ENCODE data around the gene ADISSP.

DNA sequence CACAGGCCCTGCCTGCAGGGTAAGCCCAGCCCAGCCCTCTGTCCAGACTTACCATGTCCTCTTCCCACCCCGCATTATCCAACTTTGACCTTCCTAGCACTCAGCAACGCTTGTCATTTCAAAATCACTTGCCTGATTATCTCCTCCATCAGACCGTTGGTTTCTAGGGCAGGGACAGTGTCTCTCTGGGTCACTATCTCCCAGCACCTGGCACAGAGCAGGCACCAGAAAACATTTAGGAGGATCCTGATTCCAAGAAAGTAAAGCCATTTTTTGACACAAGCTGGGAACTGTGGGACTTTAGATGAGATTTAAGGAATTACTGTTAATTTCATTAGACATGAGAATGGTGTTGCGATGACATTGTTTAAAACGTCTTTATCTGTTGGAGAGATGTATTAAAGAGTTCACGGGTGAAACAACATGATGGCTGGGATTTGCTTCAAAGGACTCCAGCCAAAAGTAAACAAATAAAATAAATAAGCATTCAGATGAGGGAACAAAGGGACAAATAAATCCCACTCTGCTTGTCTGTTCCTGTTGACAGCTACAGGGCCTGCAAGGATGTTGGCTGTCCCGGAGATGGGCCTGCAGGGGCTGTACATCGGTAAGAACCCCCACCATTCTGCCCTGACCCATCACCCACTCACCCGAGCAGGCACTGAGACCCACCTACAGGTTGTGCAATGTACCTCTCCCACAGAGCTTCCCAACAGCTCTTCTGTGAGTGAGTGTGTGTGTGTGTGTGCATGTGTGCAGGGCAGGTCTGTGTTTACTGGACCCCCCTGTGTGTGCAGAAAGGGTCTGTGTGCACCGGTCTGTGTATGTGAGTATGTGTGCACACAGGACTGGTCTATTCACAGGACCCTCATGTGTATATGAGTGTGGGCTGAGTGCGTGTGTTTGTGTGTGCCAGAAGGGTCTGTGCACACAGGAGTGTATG, 29.2 kb downstream of the ADISSP start:
- TF ChIP-seq, protein P1, sequence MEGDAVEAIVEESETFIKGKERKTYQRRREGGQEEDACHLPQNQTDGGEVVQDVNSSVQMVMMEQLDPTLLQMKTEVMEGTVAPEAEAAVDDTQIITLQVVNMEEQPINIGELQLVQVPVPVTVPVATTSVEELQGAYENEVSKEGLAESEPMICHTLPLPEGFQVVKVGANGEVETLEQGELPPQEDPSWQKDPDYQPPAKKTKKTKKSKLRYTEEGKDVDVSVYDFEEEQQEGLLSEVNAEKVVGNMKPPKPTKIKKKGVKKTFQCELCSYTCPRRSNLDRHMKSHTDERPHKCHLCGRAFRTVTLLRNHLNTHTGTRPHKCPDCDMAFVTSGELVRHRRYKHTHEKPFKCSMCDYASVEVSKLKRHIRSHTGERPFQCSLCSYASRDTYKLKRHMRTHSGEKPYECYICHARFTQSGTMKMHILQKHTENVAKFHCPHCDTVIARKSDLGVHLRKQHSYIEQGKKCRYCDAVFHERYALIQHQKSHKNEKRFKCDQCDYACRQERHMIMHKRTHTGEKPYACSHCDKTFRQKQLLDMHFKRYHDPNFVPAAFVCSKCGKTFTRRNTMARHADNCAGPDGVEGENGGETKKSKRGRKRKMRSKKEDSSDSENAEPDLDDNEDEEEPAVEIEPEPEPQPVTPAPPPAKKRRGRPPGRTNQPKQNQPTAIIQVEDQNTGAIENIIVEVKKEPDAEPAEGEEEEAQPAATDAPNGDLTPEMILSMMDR (IDR thresholded peaks at IDR 0.05; ENCODE audit: insufficient read depth, low read length, poor library complexity, severe bottlenecking) = no peak
- no peak for TF ChIP-seq EZH2phosphoT487 (conservative IDR thresholded peaks at IDR 0.05; ENCODE audit: low read length)

All from SU-DHL-6 (cell line).